Glutamatergic neuron (in vitro differentiated cells): ENCODE results near the gene PCK1. TPM values are rescaled to one million over a fixed set of nuclear protein-coding genes. Genes with fewer than 3 reads are reported as not detected.

Source experiments
- DNase-seq: peaks from one replicate; pipeline ENCODE4 v3.0.0; 2022
- H3K27ac Mint-ChIP-seq: one replicate; pipeline ENCODE4 v1.8.0; 2020; ENCODE audit warnings: mild to moderate bottlenecking, mixed read lengths, inconsistent platforms; ENCODE audit not compliant: unreplicated experiment
- H3K27me3 Mint-ChIP-seq: one replicate; pipeline ENCODE4 v1.8.0; 2020; ENCODE audit warnings: mild to moderate bottlenecking, moderate library complexity, mixed read lengths, inconsistent platforms; ENCODE audit not compliant: unreplicated experiment
- H3K36me3 Mint-ChIP-seq: one replicate; pipeline ENCODE4 v1.8.0; 2020; ENCODE audit warnings: mild to moderate bottlenecking, mixed read lengths, inconsistent platforms; ENCODE audit not compliant: unreplicated experiment
- H3K4me1 Mint-ChIP-seq: one replicate; pipeline ENCODE4 v1.8.0; 2020; ENCODE audit warnings: mild to moderate bottlenecking, low read depth, mixed read lengths, inconsistent platforms; ENCODE audit not compliant: unreplicated experiment
- H3K4me3 Mint-ChIP-seq: one replicate; pipeline ENCODE4 v1.8.0; 2020; ENCODE audit warnings: mild to moderate bottlenecking, mixed read lengths, inconsistent platforms; ENCODE audit not compliant: unreplicated experiment
- H3K9me3 Mint-ChIP-seq: one replicate; pipeline ENCODE4 v1.8.0; 2020; ENCODE audit warnings: mild to moderate bottlenecking, moderate library complexity, mixed read lengths, inconsistent platforms; ENCODE audit not compliant: unreplicated experiment
- total RNA-seq: library from RNA; stranded (reverse); fragmentation: NEBNext Ultra II Directional; extraction: Animal tissue kit (Norgen Biotek cat#: 25700); gene quantifications from one replicate; pipeline ENCODE4 v1.2.1, GENCODE V29; 2021; ENCODE audit not compliant: unreplicated experiment
- TF ChIP-seq, protein P1 (sequence below): fragments of 200-600 bp; sonication (generic); IDR thresholded peaks from one replicate; pipeline ENCODE4 v1.5.0; 2021; ENCODE audit not compliant: partially characterized antibody, unreplicated experiment

Gene PCK1
- total RNA-seq, 1 donor from 2014 or later: not detected

DNA sequence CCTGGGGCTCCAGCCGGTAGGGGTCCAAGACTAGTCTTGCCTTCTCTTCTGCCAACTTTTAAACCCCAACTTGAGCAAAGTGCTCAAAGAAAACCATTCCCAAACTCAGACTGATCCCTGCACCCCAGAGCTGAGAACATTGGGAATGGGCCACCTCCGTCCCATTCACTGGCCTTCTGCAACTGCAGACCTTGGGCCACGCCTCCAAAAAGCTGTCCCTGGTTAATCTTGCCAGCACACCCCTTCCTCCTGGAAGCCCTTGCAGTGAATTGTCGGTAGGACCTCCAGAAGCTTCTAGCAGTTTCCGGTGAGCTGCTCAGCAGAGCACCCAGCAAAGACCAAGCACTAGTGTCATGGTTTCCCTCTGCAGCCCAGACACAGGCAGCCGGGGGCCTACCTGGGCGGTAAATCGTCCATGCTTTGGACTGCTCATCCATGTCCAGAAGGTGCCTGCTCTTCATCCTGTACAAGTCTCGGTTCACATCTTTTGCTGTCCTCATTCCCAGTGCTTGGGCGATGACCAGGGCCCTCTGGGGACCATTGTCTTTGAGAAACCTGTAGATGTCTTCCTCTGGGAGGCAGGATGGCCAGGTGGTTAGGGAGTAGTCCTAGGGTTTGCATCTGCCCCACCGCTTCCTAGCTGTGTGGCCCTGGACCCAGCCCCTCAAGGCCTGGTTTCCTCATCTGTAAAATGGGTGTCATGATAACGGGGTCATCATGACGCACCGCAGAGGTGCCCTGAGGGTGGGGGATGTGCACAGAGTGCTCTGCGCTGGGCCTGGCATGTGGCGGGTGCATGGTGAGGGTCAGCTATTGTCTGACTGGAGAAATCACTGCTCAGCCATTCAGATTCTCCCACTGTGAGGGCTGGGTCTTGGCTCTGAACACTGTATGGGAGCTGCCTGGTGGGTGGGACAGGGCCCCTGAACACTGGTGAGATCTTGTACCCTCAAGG is 53.9 kb downstream of the PCK1 start:
- Mint-ChIP-seq H3K9me3 (peaks cover 5% of the 10 kb centered on the region), H3K27me3 (peaks cover 7% of the 10 kb centered on the region), H3K4me3 (no peak overlapping the region), H3K27ac (no peak overlapping the region), H3K36me3 (no peaks in the 10 kb centered on the region), H3K4me1 (peaks cover 6% of the 10 kb centered on the region)
- TF ChIP-seq, protein P1, sequence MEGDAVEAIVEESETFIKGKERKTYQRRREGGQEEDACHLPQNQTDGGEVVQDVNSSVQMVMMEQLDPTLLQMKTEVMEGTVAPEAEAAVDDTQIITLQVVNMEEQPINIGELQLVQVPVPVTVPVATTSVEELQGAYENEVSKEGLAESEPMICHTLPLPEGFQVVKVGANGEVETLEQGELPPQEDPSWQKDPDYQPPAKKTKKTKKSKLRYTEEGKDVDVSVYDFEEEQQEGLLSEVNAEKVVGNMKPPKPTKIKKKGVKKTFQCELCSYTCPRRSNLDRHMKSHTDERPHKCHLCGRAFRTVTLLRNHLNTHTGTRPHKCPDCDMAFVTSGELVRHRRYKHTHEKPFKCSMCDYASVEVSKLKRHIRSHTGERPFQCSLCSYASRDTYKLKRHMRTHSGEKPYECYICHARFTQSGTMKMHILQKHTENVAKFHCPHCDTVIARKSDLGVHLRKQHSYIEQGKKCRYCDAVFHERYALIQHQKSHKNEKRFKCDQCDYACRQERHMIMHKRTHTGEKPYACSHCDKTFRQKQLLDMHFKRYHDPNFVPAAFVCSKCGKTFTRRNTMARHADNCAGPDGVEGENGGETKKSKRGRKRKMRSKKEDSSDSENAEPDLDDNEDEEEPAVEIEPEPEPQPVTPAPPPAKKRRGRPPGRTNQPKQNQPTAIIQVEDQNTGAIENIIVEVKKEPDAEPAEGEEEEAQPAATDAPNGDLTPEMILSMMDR: no peak
- DNase-seq: no peak

DNA sequence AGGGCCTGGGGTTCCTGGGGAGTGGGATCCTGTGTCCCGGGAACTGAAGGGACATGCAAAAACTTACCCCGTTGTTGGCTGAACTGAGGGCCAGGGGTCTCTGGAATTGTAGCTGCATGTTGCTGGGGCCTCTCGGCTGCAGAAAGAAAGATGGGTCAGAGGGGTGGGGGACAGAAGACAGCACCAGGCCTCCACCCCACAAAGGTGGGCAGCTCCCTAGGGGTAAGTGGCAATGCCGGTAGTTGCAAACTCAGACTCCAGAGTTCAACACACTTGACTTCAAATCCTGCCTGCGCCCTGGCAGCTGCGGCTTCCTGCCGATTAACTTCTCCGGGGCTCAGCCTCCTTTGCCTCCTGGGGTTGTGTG is 54.5 kb downstream of the PCK1 start:
- DNase-seq: no peak
- no peak overlapping the region for H3K4me3 Mint-ChIP-seq
- TF ChIP-seq, protein P1: no peak
- H3K27ac Mint-ChIP-seq: no peak overlapping the region
- H3K36me3 Mint-ChIP-seq: no peaks in the 10 kb centered on the region
- peaks cover 4% of the 10 kb centered on the region for H3K4me1 Mint-ChIP-seq
- peaks cover 5% of the 10 kb centered on the region for H3K9me3 Mint-ChIP-seq
- H3K27me3 Mint-ChIP-seq: peaks cover 7% of the 10 kb centered on the region

DNA sequence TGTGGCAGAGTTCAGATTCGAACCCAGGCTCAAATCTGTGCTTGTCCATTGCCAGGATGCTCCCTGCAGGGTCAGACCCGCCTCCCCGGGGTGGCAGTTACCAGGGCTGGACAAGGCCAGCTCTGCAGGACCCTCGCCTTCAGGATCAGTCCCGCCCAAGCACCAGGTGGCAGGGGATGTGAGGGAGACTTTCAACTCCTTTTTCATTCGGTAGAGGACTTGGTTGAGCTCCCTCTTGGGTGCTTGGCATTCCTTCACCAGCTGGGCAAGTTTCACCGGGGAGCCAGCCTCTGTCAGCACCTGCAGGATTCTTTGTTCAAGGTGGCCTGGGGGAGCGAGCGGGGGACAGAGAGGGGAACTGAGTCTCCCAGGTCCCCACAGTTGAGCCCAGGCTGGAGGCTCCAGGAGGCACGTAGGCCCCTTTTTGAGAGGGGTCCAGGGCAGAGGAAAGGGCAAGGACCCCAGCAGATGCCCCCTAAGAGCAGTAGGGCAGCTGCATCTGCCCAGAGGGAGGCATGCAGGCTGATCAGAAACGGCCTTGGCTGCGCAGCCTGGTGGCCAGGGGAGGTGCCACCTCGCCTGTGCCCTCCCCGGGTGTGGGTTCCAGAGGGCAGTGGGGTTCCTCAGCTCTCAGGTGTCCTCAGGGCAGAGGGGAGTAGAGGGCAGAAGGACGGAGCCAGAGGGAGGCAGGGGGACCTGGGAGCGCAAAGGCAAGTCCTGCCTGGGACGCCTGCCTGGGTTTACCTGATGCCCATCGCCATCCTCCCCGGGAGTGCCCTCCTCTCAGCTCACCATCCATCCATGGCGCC is 55.4 kb downstream of the PCK1 start:
- no peak for DNase-seq
- Mint-ChIP-seq H3K27ac (no peak overlapping the region), H3K36me3 (no peaks in the 10 kb centered on the region), H3K27me3 (peaks cover 7% of the 10 kb centered on the region), H3K9me3 (peaks cover 2% of the 10 kb centered on the region), H3K4me3 (no peak overlapping the region), H3K4me1 (no peaks in the 10 kb centered on the region)
- TF ChIP-seq, protein P1: no peak

DNA sequence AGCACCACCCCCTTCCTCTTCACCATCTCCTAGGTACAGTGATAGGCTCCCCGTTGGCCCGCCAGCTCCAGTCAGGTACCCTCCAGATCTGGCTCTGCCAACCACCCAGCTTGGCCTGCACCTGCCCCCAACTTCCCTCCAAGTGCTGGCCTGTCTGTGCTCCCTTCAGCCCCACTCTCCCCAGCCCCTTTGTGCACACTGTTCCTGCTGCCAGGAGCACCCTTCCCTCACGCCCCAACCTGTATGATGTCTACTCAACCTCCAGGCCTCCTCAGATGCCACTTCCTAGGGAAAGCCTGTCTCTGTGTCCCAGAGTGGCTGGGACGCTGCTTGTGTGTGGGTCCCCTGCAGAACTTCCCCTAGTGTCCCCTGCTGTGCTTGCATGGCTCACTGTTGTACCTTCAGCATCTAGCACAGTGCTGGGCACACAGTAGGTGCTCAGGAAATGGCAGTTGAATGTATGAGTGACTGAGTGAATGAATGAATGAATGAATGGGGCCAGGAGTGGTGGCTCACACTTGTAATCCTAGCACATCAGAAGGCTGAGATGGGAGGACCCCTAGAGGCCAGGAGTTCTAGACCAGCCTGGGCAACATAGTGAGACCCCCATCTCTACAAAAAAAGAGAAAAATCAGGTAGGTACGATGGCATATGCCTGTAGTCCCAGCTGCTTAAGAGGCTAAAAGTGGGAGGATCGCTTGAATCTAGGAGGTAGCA is 56.3 kb downstream of the PCK1 start:
- Mint-ChIP-seq H3K4me3 (no peak overlapping the region), H3K36me3 (no peaks in the 10 kb centered on the region), H3K27ac (no peak overlapping the region), H3K27me3 (peaks cover 7% of the 10 kb centered on the region), H3K4me1 (no peaks in the 10 kb centered on the region), H3K9me3 (peaks cover 2% of the 10 kb centered on the region)
- TF ChIP-seq, protein P1: no peak
- no peak for DNase-seq

Other genes starting within 250 kb of the PCK1 start
- not detected for gene SPO11, start 231.3 kb upstream of the PCK1 start, total RNA-seq
- gene RAE1, start 209.9 kb upstream of the PCK1 start, total RNA-seq: 28.3 TPM
- gene RBM38, start 169.7 kb upstream of the PCK1 start, total RNA-seq: 16.6 TPM
- gene CTCFL, start 36.0 kb upstream of the PCK1 start, total RNA-seq: not detected
- gene ZBP1, start 59.3 kb downstream of the PCK1 start, total RNA-seq: not detected
- gene PMEPA1, start 148.9 kb downstream of the PCK1 start, total RNA-seq: 14.4 TPM